GM21619 (cell line): ENCODE results near the gene NKD1.
"Not testable (repeated sequence)": the region's sequence is repeated elsewhere in the genome, so short reads cannot be mapped to it uniquely, and the experiment has no call there.

Experiments
- ATAC-seq: cut with Tn5 transposase; IDR thresholded peaks from one replicate; pipeline ENCODE4 v1.9.1; 2021; ENCODE audit not compliant: unreplicated experiment

The NKD1 gene

DNA sequence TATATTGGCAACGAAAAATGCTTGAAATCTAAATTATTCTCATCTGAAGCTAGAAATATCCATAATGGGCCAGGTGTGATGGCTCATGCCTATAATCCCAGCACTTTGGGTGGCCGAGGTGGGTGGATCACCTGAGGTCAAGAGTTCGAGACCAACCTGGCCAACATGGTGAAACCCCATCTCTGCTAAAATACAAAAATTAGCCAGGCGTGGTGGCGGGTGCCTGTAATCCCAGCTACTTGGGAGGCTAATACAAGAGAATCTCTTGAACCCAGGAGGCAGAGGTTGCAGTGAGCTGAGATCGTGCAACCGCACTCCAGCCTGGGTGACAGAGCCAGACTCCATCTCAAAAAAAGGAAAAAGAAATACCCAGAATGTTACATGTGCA, 11.9 kb upstream of the NKD1 start:
- not testable (repeated sequence) for ATAC-seq

- no peak for ATAC-seq
These were observed 10.5 kb upstream of the NKD1 start for GRCh38 chr16:50537533-50538290.

- ATAC-seq, result no peak
These were observed 9.7 kb upstream of the NKD1 start for GRCh38 chr16:50538411-50539052.

DNA sequence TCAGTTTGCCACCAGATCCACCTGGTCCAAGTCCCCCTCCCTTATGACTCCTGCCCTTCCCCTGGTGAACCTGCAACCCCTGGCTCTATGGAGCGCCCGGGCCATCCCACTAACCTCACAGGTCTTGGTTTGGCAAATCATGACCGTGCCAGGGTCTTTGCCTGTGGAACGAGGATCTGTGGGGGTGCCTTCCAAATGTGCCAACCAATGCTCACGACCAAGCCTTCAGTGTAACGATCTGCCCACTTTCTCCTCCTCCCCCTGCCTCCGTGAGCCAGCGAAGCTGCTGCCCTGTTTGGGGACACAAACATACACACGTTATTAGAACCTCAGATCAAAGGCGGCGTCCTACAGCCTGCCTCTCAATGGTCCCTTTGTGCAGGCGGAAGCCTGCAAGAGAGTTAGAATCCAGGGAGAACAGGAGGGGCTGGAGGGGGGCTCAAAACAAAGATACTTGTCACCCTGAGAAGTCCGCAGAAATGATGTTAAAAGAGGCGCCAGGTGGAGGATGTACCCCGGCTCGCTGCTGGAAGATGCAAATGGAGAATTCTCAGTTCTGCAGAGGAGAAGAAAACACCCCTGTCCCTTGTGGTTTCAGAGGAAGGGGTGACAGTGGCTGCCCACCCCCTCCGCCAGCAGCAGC, 9.0 kb upstream of the NKD1 start:
- ATAC-seq, result no peak

GRCh38 chr16:50539822-50540710, 8.1 kb upstream of the NKD1 start:
- no peak for ATAC-seq

- no peak for ATAC-seq
These were observed 7.5 kb upstream of the NKD1 start for GRCh38 chr16:50540711-50541007.

DNA sequence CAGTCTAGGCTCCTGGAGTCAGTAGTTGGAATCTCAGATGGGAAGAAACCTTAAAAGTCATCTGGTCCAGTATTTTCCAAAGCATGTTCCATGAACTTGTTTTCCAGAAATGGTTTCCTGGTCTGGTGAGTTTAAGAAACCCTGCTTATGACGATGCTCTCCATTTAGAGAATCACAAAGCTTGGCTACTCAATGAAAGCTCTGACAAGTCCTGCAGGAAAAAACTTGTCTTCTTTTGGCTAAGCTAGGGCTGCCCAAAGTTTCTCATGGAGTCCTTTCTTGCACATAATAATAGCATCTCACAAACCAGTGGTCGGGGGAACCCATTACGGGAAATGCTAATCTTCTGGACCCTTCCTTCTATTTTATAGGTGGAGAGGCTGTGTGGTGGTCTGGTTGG, 5.5 kb upstream of the NKD1 start:
- no peak for ATAC-seq

DNA sequence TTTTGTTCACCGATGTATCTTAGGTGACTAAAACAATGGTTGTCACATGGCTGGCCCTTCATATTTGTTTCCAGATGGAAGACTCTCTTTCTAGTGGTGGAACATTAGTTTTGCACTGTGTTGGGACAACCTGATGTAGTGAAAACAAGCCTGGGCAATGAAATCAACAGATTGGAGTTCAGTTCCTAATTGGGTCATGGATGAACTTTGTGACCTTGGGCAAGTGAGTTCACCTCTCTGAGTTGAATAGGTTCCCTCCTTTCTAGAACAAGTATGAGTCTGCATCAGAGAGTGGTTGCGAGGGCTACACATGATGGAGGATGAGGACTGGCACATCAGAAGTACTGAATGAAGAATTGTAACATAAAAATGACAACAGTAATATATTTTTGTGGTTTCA, 2.1 kb upstream of the NKD1 start:
- no peak for ATAC-seq

DNA sequence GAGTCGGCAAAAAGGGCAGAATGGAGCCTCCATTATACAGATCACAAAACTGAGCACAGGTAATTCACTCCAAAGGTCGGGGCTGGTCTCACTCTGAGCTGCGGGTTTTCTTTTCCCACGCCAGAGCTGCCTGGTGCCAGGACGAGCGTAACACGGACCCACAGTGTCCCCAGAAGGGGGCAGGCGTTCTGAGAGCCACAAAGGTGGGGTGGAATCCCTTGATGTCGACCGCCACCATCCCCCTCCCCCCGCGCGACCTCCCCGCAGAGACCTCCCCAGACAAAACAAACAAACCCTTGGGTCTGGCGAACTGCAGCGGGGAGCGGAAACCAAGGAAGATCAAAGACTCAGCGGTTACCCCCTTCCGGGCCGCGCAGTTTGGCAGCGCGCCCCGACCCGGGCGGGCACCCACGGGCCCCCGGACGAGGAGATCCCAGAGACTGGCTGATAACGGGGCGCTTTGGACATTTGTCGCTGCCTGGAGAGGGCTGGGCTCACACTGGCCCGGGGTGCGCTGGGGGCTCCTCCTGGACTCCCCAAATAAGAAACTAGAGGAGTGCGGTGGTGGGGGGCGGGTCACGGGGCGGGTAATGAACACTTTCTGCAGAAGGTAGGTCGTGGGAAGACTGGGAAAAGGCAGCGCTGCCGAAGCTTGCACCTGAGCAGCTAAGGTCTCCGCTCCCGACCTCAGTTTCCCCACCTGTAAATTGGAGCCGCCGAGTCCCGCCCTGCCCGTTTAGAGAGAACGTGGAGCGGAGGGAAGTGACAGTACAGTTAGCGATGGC, 664 bp upstream of the NKD1 start:
- peak; percentile 37 for ATAC-seq

- no peak for ATAC-seq
These were observed 839 bp downstream of the NKD1 start for GRCh38 chr16:50548909-50549560.

DNA sequence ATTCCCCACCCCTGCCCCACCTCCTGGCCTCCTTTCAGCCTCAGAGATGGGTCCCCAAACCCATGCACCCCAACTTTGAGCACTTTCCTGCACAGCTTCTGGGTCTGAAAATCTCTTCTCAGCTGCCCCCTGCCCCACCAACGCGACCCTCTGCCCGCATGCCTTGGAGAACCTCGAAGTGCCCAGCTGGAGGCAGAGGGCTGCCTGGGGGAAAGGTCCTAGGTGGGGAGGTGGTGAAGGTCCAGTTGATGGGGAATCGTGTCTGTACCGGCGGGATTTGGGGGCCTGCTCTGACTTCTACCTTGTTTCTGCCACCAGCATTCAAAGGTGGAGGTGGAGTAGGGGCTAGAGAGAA, 1.3 kb downstream of the NKD1 start:
- no peak for ATAC-seq

- no peak for ATAC-seq
These were observed 1.8 kb downstream of the NKD1 start for GRCh38 chr16:50550035-50550434.

DNA sequence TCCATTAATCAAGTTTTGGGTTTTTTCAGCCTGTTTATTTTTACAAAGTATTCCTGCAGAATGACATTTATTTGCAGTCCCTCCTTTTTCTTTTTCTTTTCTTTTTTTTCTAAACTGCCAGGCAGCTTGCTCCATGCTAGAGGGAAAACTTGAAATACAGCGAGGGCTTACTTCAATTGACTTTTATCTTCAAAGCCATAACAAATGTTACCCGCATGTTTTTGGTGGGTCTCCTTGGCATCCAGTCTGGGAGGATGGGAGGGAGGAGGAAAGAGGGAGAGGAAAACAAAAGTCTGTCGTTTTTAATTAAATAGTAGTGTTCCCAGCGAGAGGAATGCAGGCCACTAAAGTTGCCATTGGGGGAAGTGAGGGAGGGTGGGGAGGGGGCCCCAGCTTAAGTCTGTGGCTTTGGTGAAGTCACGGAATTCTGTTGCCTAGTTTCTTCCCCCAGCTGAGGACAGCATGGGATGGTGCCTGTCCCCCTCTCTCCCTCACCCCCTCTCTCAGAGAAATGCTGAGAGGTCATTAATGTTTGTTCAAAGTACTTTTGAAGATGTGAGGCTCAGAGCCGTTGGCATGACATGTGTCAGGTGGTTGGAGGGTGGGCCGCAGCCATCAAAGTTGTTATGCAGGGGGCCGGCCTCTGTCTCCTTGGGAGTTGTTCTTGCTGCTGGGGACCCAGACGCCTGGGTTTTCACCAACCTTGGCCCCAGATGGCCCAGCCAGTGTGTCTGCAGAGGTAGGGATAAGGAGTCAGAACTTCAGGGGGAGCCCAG, 2.9 kb downstream of the NKD1 start:
- no peak for ATAC-seq

GRCh38 chr16:50552476-50553101, 4.4 kb downstream of the NKD1 start:
- ATAC-seq, result no peak

GRCh38 chr16:50553182-50553710, 5.0 kb downstream of the NKD1 start:
- ATAC-seq, result no peak

DNA sequence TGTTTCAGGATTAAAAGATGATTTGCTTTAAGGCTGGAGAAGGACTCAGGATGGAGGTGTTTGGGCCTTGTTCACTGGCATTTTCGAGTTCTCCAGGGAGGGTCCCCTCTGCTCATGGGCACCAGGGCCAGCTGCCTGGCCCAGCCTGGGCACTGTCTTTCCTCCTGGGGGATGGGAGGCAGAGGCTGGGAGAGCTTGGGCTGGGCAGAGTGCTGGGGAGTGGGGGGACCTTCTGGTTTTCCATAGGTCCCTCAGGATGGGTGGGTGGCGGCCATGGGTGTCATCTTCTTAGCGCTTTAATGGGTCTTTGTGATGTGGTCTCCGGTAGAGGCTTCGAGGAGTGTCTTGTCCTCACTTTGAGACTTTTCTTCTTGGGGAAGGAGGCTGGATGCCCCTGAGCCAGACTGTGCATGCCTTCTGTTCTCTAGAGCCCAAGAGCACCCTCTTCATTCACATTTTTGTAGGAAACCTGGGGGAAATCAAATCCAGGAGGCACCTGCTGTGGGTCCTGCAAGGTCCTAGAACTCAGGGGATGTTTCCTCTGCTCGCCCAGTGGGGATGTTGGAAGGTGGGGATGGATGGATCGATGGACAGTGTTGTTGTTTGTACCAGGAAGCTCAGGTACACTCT, 5.7 kb downstream of the NKD1 start:
- ATAC-seq, result no peak

DNA sequence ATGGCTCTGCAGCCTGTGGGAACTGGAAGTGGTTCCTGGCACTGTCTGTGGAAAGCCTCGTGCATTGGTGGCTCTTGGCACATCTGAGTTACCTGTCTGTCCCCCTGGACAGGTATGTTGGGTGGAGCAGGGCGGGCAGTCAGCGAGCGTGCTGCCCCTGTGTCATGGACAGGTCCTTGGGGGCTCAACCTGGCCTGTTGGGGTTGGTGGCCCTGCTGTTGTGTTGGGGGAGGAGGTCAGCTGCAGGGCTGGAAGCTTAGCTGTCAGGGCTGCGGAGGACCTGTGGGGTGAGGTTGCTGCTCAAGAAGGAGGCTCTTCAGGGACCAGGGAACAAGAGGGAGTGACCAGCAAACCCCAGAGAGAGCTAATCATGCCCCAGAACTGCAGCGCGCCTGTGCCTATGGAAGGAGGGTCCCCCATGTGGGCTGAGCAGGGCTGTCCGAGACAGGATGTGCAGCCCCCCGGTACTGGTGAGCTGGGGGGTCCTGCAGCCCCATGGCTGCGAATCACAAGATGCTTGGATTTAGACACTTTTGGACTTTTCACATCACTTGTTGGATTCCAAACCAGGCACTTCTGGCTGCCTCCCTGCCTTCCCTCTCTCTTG, 7.2 kb downstream of the NKD1 start:
- no peak for ATAC-seq
